Rectal smooth muscle tissue (tissue), 1 donor: ENCODE results near the gene APOL6.
"Not testable (repeated sequence)": the region's sequence is repeated elsewhere in the genome, so short reads cannot be mapped to it uniquely, and the experiment has no call there.

Experiments used
- H3K27ac ChIP-seq: one replicate; pipeline ENCODE4 v1.7.0; 2013; ENCODE audit warnings: low read depth, low read length, inconsistent platforms
- H3K27me3 ChIP-seq: one replicate; pipeline ENCODE4 v1.7.0; 2013; ENCODE audit warnings: low read length; ENCODE audit not compliant: control insufficient read depth, insufficient read depth
- H3K36me3 ChIP-seq: one replicate; pipeline ENCODE4 v1.7.0; 2013; ENCODE audit warnings: low read length; ENCODE audit not compliant: control insufficient read depth, insufficient read depth
- H3K4me1 ChIP-seq: one replicate; pipeline ENCODE4 v1.7.0; 2013; ENCODE audit warnings: low read length; ENCODE audit not compliant: control insufficient read depth, insufficient read depth
- H3K4me3 ChIP-seq: one replicate; pipeline ENCODE4 v1.7.0; 2013; ENCODE audit warnings: low read length
- H3K9ac ChIP-seq: one replicate; pipeline ENCODE4 v1.7.0; 2013; ENCODE audit warnings: low read length

APOL6 gene

GRCh38 chr22:35620624-35621251 lies 27.5 kb upstream of the APOL6 start:
- no peak overlapping the region for H3K9ac ChIP-seq
- peaks cover 28% of the 10 kb centered on the region for H3K4me1 ChIP-seq
- H3K36me3 ChIP-seq = no peaks in the 10 kb centered on the region
- peak overlapping the region; percentile 91 for H3K27ac ChIP-seq
- no peaks in the 10 kb centered on the region for H3K27me3 ChIP-seq
- no peak overlapping the region for H3K4me3 ChIP-seq

GRCh38 chr22:35621451-35621850 lies 26.8 kb upstream of the APOL6 start:
- Histone ChIP-seq H3K4me3 (no peak overlapping the region), H3K36me3 (no peaks in the 10 kb centered on the region), H3K9ac (no peak overlapping the region), H3K4me1 (peaks cover 28% of the 10 kb centered on the region), H3K27me3 (no peaks in the 10 kb centered on the region), H3K27ac (peak overlapping the region; percentile 91)

- Histone ChIP-seq H3K27ac (peak overlapping the region; percentile 91), H3K4me1 (peaks cover 28% of the 10 kb centered on the region), H3K27me3 (no peaks in the 10 kb centered on the region), H3K36me3 (no peaks in the 10 kb centered on the region), H3K4me3 (no peak overlapping the region), H3K9ac (no peak overlapping the region)
These were observed 25.9 kb upstream of the APOL6 start for GRCh38 chr22:35622191-35622913.

- peaks cover 28% of the 10 kb centered on the region for H3K4me1 ChIP-seq
- H3K27ac ChIP-seq, H3K36me3 ChIP-seq, H3K9ac ChIP-seq, H3K27me3 ChIP-seq, H3K4me3 ChIP-seq: not testable (repeated sequence)
These were observed 24.4 kb upstream of the APOL6 start for GRCh38 chr22:35623885-35624284.

- H3K36me3 ChIP-seq = no peaks in the 10 kb centered on the region
- H3K4me3 ChIP-seq = no peak overlapping the region
- H3K27me3 ChIP-seq = no peaks in the 10 kb centered on the region
- no peak overlapping the region for H3K27ac ChIP-seq
- H3K4me1 ChIP-seq = peaks cover 28% of the 10 kb centered on the region
- H3K9ac ChIP-seq = no peak overlapping the region
These were observed 23.7 kb upstream of the APOL6 start for GRCh38 chr22:35624547-35624946.

GRCh38 chr22:35625763-35626432 lies 22.3 kb upstream of the APOL6 start:
- H3K27me3 ChIP-seq = no peaks in the 10 kb centered on the region
- no peak overlapping the region for H3K4me3 ChIP-seq
- H3K9ac ChIP-seq = no peak overlapping the region
- H3K27ac ChIP-seq = no peak overlapping the region
- H3K4me1 ChIP-seq = peaks cover 22% of the 10 kb centered on the region
- H3K36me3 ChIP-seq = no peaks in the 10 kb centered on the region

- Histone ChIP-seq H3K27me3 (no peaks in the 10 kb centered on the region), H3K4me1 (peaks cover 7% of the 10 kb centered on the region), H3K4me3 (peak overlapping the region; percentile 80), H3K9ac (peak overlapping the region; percentile 20), H3K27ac (peak overlapping the region; percentile 88), H3K36me3 (no peaks in the 10 kb centered on the region)
These were observed 20.8 kb upstream of the APOL6 start for GRCh38 chr22:35627267-35628041.

GRCh38 chr22:35628732-35629131 lies 19.5 kb upstream of the APOL6 start:
- no peaks in the 10 kb centered on the region for H3K36me3 ChIP-seq
- peak overlapping the region; percentile 49 for H3K27ac ChIP-seq
- no peak overlapping the region for H3K9ac ChIP-seq
- H3K27me3 ChIP-seq = no peaks in the 10 kb centered on the region
- no peak overlapping the region for H3K4me3 ChIP-seq
- H3K4me1 ChIP-seq = no peaks in the 10 kb centered on the region

- Histone ChIP-seq H3K27ac (peak overlapping the region; percentile 64), H3K9ac (no peak overlapping the region), H3K27me3 (no peaks in the 10 kb centered on the region), H3K4me1 (no peaks in the 10 kb centered on the region), H3K4me3 (no peak overlapping the region), H3K36me3 (no peaks in the 10 kb centered on the region)
These were observed 18.6 kb upstream of the APOL6 start for GRCh38 chr22:35629406-35630216.

GRCh38 chr22:35630387-35630793 lies 17.9 kb upstream of the APOL6 start:
- no peaks in the 10 kb centered on the region for H3K4me1 ChIP-seq

GRCh38 chr22:35630891-35631290 lies 17.4 kb upstream of the APOL6 start:
- Histone ChIP-seq H3K4me3 (no peak overlapping the region), H3K27me3 (no peaks in the 10 kb centered on the region), H3K27ac (no peak overlapping the region), H3K36me3 (no peaks in the 10 kb centered on the region), H3K9ac (no peak overlapping the region), H3K4me1 (no peaks in the 10 kb centered on the region)

More at GRCh38 chr22:35630387-35630793, 17.9 kb upstream of the APOL6 start:
- no peak overlapping the region for H3K9ac ChIP-seq
- H3K36me3 ChIP-seq = no peaks in the 10 kb centered on the region
- no peaks in the 10 kb centered on the region for H3K27me3 ChIP-seq
- no peak overlapping the region for H3K4me3 ChIP-seq
- H3K27ac ChIP-seq = no peak overlapping the region
